GM21717 (cell line): ENCODE results near the gene ATG2A.
A peak's percentile ranks its signal among the peaks of the same experiment; 100 is the strongest.

ENCODE experiments used
- ATAC-seq: cut with Tn5 transposase; IDR thresholded peaks from one replicate; pipeline ENCODE4 v1.9.1; 2021; ENCODE audit warnings: mild to moderate bottlenecking, moderate library complexity; ENCODE audit not compliant: unreplicated experiment

Gene ATG2A

GRCh38 chr11:64905516-64906313 is 11.3 kb downstream of the ATG2A start:
- ATAC-seq, result no peak

GRCh38 chr11:64903291-64903833 is 13.6 kb downstream of the ATG2A start:
- no peak for ATAC-seq

- no peak for ATAC-seq
These were observed 14.7 kb downstream of the ATG2A start for GRCh38 chr11:64902102-64902900.

GRCh38 chr11:64900774-64901173 is 16.2 kb downstream of the ATG2A start:
- ATAC-seq, result no peak

GRCh38 chr11:64900263-64900678 is 16.7 kb downstream of the ATG2A start:
- no peak for ATAC-seq

- ATAC-seq, result no peak
These were observed 18.5 kb downstream of the ATG2A start for GRCh38 chr11:64898541-64898940.

GRCh38 chr11:64898076-64898445 is 18.9 kb downstream of the ATG2A start:
- ATAC-seq, result no peak

- ATAC-seq, result no peak
These were observed 19.5 kb downstream of the ATG2A start for GRCh38 chr11:64897381-64898075.

- no peak for ATAC-seq
These were observed 20.5 kb downstream of the ATG2A start for GRCh38 chr11:64896448-64897022.

- no peak for ATAC-seq
These were observed 22.1 kb downstream of the ATG2A start for GRCh38 chr11:64894812-64895452.

GRCh38 chr11:64894070-64894811 is 22.8 kb downstream of the ATG2A start:
- peak; percentile 57 for ATAC-seq

- no peak for ATAC-seq
These were observed 23.6 kb downstream of the ATG2A start for GRCh38 chr11:64893194-64894069.

GRCh38 chr11:64892838-64893193 is 24.2 kb downstream of the ATG2A start:
- ATAC-seq, result no peak

- no peak for ATAC-seq
These were observed 24.6 kb downstream of the ATG2A start for GRCh38 chr11:64892411-64892831.

- ATAC-seq, result no peak
These were observed 25.1 kb downstream of the ATG2A start for GRCh38 chr11:64891880-64892279.

GRCh38 chr11:64891215-64891848 is 25.7 kb downstream of the ATG2A start:
- ATAC-seq, result no peak

GRCh38 chr11:64890522-64890939 is 26.5 kb downstream of the ATG2A start:
- no peak for ATAC-seq
